ENCODE data around the gene TULP1. TPM values are rescaled to one million over a fixed set of nuclear protein-coding genes. Genes with fewer than 3 reads are reported as not detected.

TULP1 gene
- total and polyA plus RNA-seq, 2 of the 13 experiments (the other 11 are each of a cell fraction or from before 2014, with no cell fraction given): not detected

DNA sequence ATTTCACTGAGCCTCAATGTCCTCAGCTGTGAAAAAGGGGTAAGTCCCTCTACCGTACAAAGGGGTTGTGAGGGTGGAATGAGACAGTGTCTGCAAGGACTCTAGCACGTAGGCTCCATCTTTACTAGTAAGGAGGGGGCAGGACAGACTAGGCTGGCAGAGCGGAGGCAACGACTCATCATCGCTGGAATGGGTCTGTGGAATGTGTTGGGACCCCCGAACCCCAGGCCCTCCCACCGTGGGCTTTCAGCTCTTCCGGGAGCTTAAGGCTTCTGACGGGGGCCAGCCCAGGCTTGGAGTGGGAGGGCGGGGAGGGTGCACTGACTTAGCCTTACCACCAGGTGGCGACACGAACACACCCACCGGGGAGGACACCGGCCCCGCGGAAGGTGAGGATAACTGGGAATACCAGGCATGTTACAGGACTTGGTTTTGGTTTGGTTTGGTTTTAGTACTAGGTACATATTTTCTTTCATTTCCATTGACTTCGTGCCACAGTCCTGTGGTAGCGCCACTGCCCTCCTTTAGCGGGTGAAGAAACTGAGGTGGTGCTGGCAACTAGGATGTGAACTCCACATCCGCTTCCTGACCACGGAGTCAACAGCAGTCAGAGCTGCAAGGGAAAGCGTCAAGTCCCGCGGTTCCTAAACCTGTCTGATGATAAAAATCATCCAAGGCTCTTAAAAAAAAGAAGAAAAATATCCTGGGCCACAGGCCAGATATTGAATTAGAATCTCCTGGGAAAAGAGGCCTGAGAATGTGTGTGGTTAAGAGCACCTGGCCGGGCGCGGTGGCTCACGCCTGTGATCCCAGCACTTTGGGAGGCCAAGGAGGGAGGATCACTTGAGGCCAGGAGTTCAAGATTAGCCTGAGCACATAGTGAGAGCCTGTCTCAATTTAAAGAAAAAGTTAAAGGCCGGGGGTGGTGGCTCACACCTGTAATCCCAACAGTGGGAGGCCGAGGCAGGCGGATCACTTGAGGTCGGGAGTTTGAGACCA lies 10.3 kb upstream of the TULP1 start (continued):
- TF ChIP-seq, protein P1, sequence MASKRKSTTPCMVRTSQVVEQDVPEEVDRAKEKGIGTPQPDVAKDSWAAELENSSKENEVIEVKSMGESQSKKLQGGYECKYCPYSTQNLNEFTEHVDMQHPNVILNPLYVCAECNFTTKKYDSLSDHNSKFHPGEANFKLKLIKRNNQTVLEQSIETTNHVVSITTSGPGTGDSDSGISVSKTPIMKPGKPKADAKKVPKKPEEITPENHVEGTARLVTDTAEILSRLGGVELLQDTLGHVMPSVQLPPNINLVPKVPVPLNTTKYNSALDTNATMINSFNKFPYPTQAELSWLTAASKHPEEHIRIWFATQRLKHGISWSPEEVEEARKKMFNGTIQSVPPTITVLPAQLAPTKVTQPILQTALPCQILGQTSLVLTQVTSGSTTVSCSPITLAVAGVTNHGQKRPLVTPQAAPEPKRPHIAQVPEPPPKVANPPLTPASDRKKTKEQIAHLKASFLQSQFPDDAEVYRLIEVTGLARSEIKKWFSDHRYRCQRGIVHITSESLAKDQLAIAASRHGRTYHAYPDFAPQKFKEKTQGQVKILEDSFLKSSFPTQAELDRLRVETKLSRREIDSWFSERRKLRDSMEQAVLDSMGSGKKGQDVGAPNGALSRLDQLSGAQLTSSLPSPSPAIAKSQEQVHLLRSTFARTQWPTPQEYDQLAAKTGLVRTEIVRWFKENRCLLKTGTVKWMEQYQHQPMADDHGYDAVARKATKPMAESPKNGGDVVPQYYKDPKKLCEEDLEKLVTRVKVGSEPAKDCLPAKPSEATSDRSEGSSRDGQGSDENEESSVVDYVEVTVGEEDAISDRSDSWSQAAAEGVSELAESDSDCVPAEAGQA (IDR thresholded peaks at IDR 0.05; ENCODE audit: low read depth): no peak
- TF ChIP-seq, protein P1 (CRISPR knock-in tag; IDR thresholded peaks at IDR 0.05; ENCODE audit: borderline replicate concordance): no peak
- TF ChIP-seq ZFP37 (CRISPR knock-in tag; IDR thresholded peaks at IDR 0.05; ENCODE audit: borderline replicate concordance): no peak
- no peak for TF ChIP-seq FLYWCH1 (CRISPR knock-in tag; IDR thresholded peaks at IDR 0.05)
- TF ChIP-seq RAD21 (CRISPR knock-in tag; IDR thresholded peaks at IDR 0.05): peak; percentile 88
- no peak for TF ChIP-seq JUN (CRISPR knock-in tag; IDR thresholded peaks at IDR 0.05)
- TF ChIP-seq NFYC (CRISPR knock-in tag; IDR thresholded peaks at IDR 0.05): no peak
- TF ChIP-seq PTBP1 (IDR thresholded peaks at IDR 0.05; ENCODE audit: low read depth, low read length, poor library complexity, severe bottlenecking): no peak
- TF ChIP-seq ZNF605 (CRISPR knock-in tag; IDR thresholded peaks at IDR 0.05): no peak
- 0 out of 2 replicates have a peak, but pooled peaks have one; percentile 60 for TF ChIP-seq KDM3A (CRISPR knock-in tag; IDR thresholded peaks at IDR 0.05; ENCODE audit: low read depth)
- no peak for TF ChIP-seq NR2F2 (IDR thresholded peaks at IDR 0.05; ENCODE audit: borderline replicate concordance, low read depth)
- TF ChIP-seq IKZF4 (CRISPR knock-in tag; IDR thresholded peaks at IDR 0.05; ENCODE audit: borderline replicate concordance, low read depth, not compliant biosample characterization): no peak
- TF ChIP-seq STAG1 (CRISPR knock-in tag; IDR thresholded peaks at IDR 0.05): peak; percentile 97
- TF ChIP-seq MTA3 (CRISPR knock-in tag; IDR thresholded peaks at IDR 0.05): no peak
- TF ChIP-seq MYPOP (CRISPR knock-in tag; IDR thresholded peaks at IDR 0.05): no peak
- TF ChIP-seq MTA1 (CRISPR knock-in tag; IDR thresholded peaks at IDR 0.05; ENCODE audit: borderline replicate concordance): peak; percentile 54; the same call in 1 of the 2 replicates
- no peak for TF ChIP-seq ZFX (CRISPR knock-in tag; IDR thresholded peaks at IDR 0.05; ENCODE audit: low read depth)
- TF ChIP-seq ISX (CRISPR knock-in tag; conservative IDR thresholded peaks at IDR 0.05): no peak
- TF ChIP-seq CCDC6 (CRISPR knock-in tag; IDR thresholded peaks at IDR 0.05): no peak
- no peak for TF ChIP-seq BORCS8-MEF2B (CRISPR knock-in tag; IDR thresholded peaks at IDR 0.05)
- TF ChIP-seq ZNF235 (CRISPR knock-in tag; IDR thresholded peaks at IDR 0.05; ENCODE audit: borderline replicate concordance): no peak
- no peak for TF ChIP-seq SIN3A (IDR thresholded peaks at IDR 0.05; ENCODE audit: borderline replicate concordance, low read depth, low read length)
- TF ChIP-seq NCOR1 (IDR thresholded peaks at IDR 0.05; ENCODE audit: borderline replicate concordance, low read length): no peak
